Mesendoderm (in vitro differentiated cells): ENCODE data around the gene BCL7B.
"Not testable (repeated sequence)": the region's sequence is repeated elsewhere in the genome, so short reads cannot be mapped to it uniquely, and the experiment has no call there.

Experiments
- DNase-seq: peaks from one replicate; pipeline ENCODE4 v3.0.0; 2013
- H2AK5ac ChIP-seq: 2 replicates; pipeline ENCODE4 v1.6.1; 2013; ENCODE audit warnings: low read length, inconsistent platforms
- H2BK120ac ChIP-seq: 2 replicates; pipeline ENCODE4 v1.6.1; 2013; ENCODE audit warnings: low read depth, mild to moderate bottlenecking, low read length, moderate library complexity, mixed read lengths
- H2BK15ac ChIP-seq: replicated peaks from 2 replicates; pipeline ENCODE4 v1.6.1; 2013; ENCODE audit warnings: low read depth, mild to moderate bottlenecking, moderate library complexity
- H2BK5ac ChIP-seq: 2 replicates; pipeline ENCODE4 v1.6.1; 2013; ENCODE audit warnings: low read length, inconsistent platforms
- H3K18ac ChIP-seq: 2 replicates; pipeline ENCODE4 v1.6.1; 2013; ENCODE audit warnings: mild to moderate bottlenecking, low read length, mixed read lengths
- H3K23ac ChIP-seq: one replicate; pipeline ENCODE4 v1.6.1; 2013; ENCODE audit warnings: low read length
- H3K27ac ChIP-seq: 2 replicates; pipeline ENCODE4 v1.5.1; 2013; ENCODE audit warnings: low read depth, mild to moderate bottlenecking, inconsistent platforms, low read length, moderate library complexity
- H3K27me3 ChIP-seq: 2 replicates; pipeline ENCODE4 v1.6.1; 2013; ENCODE audit warnings: low read length, control low read depth, mild to moderate bottlenecking, inconsistent platforms; ENCODE audit not compliant: insufficient read depth, poor library complexity
- H3K36me3 ChIP-seq: 2 replicates; pipeline ENCODE4 v1.6.1; 2013; ENCODE audit warnings: low read length, inconsistent platforms; ENCODE audit not compliant: control insufficient read depth, insufficient read depth
- H3K4ac ChIP-seq: one replicate; pipeline ENCODE4 v1.6.1; 2013; ENCODE audit warnings: low read depth, mild to moderate bottlenecking, low read length, moderate library complexity
- H3K4me1 ChIP-seq: 2 replicates; pipeline ENCODE4 v1.6.1; 2013; ENCODE audit warnings: low read depth, low read length, inconsistent platforms; ENCODE audit not compliant: control insufficient read depth
- H3K4me2 ChIP-seq: 2 replicates; pipeline ENCODE4 v1.6.1; 2013; ENCODE audit warnings: low read length
- H3K4me3 ChIP-seq: 2 replicates; pipeline ENCODE4 v1.5.1; 2013; ENCODE audit warnings: mild to moderate bottlenecking, low read length
- H3K56ac ChIP-seq: one replicate; pipeline ENCODE4 v1.6.1; 2013; ENCODE audit warnings: low read length
- H3K79me1 ChIP-seq: 2 replicates; pipeline ENCODE4 v1.6.1; 2013; ENCODE audit warnings: low read length, inconsistent platforms
- H3K79me2 ChIP-seq: 2 replicates; pipeline ENCODE4 v1.6.1; 2013; ENCODE audit warnings: mild to moderate bottlenecking, low read length; ENCODE audit not compliant: control insufficient read depth, insufficient read depth
- H3K9ac ChIP-seq: 2 replicates; pipeline ENCODE4 v1.6.1; 2013; ENCODE audit warnings: low read length, inconsistent platforms
- H4K5ac ChIP-seq: one replicate; pipeline ENCODE4 v1.6.1; 2013; ENCODE audit warnings: low read length
- H4K8ac ChIP-seq: one replicate; pipeline ENCODE4 v1.6.1; 2013; ENCODE audit warnings: low read depth, mild to moderate bottlenecking, control low read depth, low read length, moderate library complexity
- WGBS: extraction: QIAGEN DNeasy Blood & Tissue Kit; methylation state at CpG from one replicate; pipeline ENCODE4 v1.1.7; 2013; ENCODE audit warnings: low lambda C conversion rate, missing lambda C conversion rate; ENCODE audit not compliant: insufficient coverage; ENCODE audit errors: extremely low coverage; 5-methylcytosine and 5-hydroxymethylcytosine counted together

BCL7B gene

DNA sequence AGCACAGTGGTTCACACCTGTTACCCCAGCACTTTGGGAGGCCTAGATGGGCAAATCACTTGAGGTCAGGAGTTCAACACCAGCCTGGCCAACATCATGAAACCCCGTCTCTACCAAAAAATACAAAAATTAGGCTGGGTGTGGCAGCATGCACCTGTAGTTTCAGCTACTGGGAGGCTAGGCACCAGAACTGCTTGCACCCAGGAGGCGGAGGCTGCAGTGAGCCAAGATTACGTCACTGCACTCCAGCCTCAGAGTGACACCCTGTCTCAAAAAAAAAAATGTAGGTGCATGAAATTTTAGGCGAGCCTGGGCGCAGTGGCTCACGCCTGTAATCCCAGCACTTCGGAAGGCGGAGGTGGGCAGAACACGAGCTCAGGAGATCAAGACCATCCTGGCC lies 9.6 kb downstream of the BCL7B start:
- no CpG with 5 or more reads among the region's 9 CpGs for WGBS
- no peaks in the 10 kb centered on the region for H3K79me1 ChIP-seq
- no peak overlapping the region for H2BK120ac ChIP-seq
- no peak overlapping the region for H2AK5ac ChIP-seq
- no peak overlapping the region for H3K56ac ChIP-seq
- H2BK5ac ChIP-seq = no peak overlapping the region
- peaks cover 3% of the 10 kb centered on the region for H3K36me3 ChIP-seq
- no peak overlapping the region for H4K5ac ChIP-seq
- H3K23ac ChIP-seq = no peak overlapping the region
- H3K4me3 ChIP-seq = no peak overlapping the region
- H3K79me2 ChIP-seq = no peaks in the 10 kb centered on the region
- H3K4ac ChIP-seq = no peak overlapping the region
- no peaks in the 10 kb centered on the region for H3K4me1 ChIP-seq
- no peaks in the 10 kb centered on the region for H3K27me3 ChIP-seq
- H3K9ac ChIP-seq = no peak overlapping the region
- H3K4me2 ChIP-seq = no peak overlapping the region
- DNase-seq = no peak
- no peak overlapping the region for H2BK15ac ChIP-seq
- H3K27ac ChIP-seq = no peak overlapping the region
- no peak overlapping the region for H4K8ac ChIP-seq
- no peak overlapping the region for H3K18ac ChIP-seq

DNA sequence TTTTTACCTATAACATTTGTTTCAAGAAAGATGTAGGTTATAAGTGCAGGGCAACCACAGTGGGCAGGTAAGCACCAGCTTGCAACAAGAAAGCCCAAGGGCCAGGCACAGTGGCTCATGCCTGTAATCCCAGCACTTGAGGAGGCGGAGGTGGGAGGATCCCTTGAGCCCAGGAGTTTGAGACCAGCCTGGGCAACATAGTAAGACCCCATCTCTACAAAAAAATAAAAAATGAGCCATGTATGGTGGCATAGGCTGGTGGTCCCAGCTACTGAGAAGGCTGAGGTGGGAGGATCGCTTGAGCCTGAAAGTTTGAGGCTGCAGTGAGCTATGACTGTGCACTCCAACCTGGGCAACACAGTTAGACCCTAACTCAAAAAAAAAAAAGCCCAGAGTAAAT lies 12.8 kb downstream of the BCL7B start:
- Histone ChIP-seq H2BK15ac (no peak overlapping the region), H3K27ac (no peak overlapping the region), H2BK5ac (no peak overlapping the region), H3K36me3 (peaks cover 2% of the 10 kb centered on the region), H2BK120ac (no peak overlapping the region), H3K79me2 (no peaks in the 10 kb centered on the region), H4K5ac (no peak overlapping the region), H3K18ac (no peak overlapping the region), H3K9ac (no peak overlapping the region), H3K79me1 (no peaks in the 10 kb centered on the region), H3K23ac (no peak overlapping the region), H3K4me1 (no peaks in the 10 kb centered on the region), H3K4ac (no peak overlapping the region), H3K27me3 (no peaks in the 10 kb centered on the region), H4K8ac (no peak overlapping the region), H3K4me2 (no peak overlapping the region), H3K4me3 (no peak overlapping the region), H3K56ac (no peak overlapping the region), H2AK5ac (no peak overlapping the region)
- WGBS = no CpG with 5 or more reads among the region's 2 CpGs
- no peak for DNase-seq

DNA sequence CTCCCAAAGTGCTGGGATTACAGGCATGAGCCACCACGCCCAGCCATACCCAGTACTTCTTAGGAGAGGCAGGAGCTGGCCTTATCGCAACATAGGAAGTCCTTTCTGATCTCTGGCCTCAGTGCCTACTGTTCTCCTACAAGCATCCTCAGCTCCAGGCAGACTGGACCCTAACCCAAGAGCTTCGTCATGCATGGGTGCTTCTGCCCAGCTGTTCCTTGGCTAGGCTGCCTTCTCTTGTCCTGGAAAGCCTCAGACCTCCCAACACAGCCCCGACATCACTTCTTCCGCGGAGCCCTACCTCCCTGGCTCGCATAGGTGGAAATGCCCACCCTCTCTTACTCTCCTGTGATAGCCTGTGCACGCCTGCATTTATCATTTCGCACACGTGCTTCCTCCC lies 15.8 kb downstream of the BCL7B start:
- Histone ChIP-seq H3K4me1 (no peaks in the 10 kb centered on the region), H2AK5ac (no peak overlapping the region), H3K56ac (no peak overlapping the region), H3K79me2 (no peaks in the 10 kb centered on the region), H4K8ac (no peak overlapping the region), H3K9ac (no peak overlapping the region), H3K4me3 (no peak overlapping the region), H2BK15ac (no peak overlapping the region), H2BK5ac (no peak overlapping the region), H3K4ac (no peak overlapping the region), H3K27me3 (no peaks in the 10 kb centered on the region), H3K4me2 (no peak overlapping the region), H3K79me1 (no peaks in the 10 kb centered on the region), H3K27ac (no peak overlapping the region), H2BK120ac (no peak overlapping the region), H3K23ac (no peak overlapping the region), H3K18ac (no peak overlapping the region), H3K36me3 (peaks cover 2% of the 10 kb centered on the region), H4K5ac (no peak overlapping the region)
- no CpG with 5 or more reads among the region's 10 CpGs for WGBS
- DNase-seq = no peak

DNA sequence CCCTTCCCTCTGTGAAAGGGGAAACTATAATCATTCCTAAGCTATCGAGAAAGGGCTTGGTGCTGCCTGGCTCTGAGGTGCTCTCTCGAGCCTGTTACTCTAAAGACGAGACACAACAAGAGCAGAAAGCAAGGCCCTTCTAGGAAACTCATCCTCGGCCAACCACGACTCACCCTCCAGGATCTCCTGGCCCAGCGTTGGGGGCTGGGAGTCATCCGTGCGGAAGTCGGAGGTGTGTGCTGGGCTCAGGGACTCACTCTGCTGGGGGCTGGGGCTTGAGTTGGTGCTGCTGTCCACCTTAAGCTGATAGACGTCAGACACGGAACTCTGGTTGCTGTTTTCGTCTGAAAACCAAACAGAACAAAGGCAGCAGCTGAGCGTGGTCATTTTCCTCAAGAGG lies 17.8 kb downstream of the BCL7B start:
- no peaks in the 10 kb centered on the region for H3K79me2 ChIP-seq
- no peak overlapping the region for H2AK5ac ChIP-seq
- no peak overlapping the region for H2BK5ac ChIP-seq
- H4K5ac ChIP-seq = no peak overlapping the region
- H3K4me2 ChIP-seq = no peak overlapping the region
- no peak overlapping the region for H3K9ac ChIP-seq
- H3K79me1 ChIP-seq = no peaks in the 10 kb centered on the region
- H3K27me3 ChIP-seq = no peaks in the 10 kb centered on the region
- no peak overlapping the region for H4K8ac ChIP-seq
- H2BK120ac ChIP-seq = no peak overlapping the region
- no peak overlapping the region for H3K56ac ChIP-seq
- H3K4me3 ChIP-seq = no peak overlapping the region
- no peak overlapping the region for H3K27ac ChIP-seq
- H3K18ac ChIP-seq = no peak overlapping the region
- no CpG with 5 or more reads among the region's 13 CpGs for WGBS
- no peak overlapping the region for H3K23ac ChIP-seq
- no peak for DNase-seq
- peaks cover 5% of the 10 kb centered on the region for H3K36me3 ChIP-seq
- no peak overlapping the region for H3K4ac ChIP-seq
- H3K4me1 ChIP-seq = no peaks in the 10 kb centered on the region
- no peak overlapping the region for H2BK15ac ChIP-seq

DNA sequence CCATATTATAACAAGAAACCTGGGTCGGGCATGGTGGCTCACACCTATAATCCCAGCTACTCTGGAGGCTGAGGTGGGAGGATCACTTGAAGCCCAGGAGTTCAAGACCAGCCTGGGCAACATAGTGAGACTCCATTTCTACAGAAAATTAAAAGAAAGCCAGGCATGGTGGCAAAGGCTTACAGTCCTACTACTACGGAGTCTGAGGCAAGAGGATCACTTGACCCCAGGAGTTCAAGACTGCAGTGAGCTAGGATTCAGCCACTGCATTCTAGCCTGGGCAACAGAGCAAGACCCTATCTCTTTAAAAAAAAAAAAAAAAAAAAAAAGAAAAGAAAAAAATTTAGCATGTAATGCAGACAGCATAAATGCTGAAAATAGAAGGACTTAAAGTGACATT lies 19.0 kb downstream of the BCL7B start:
- not testable (repeated sequence) for DNase-seq, H3K27me3 ChIP-seq, H3K4me2 ChIP-seq, H2AK5ac ChIP-seq, H3K79me2 ChIP-seq, H2BK120ac ChIP-seq, H3K4me1 ChIP-seq, H2BK15ac ChIP-seq, H4K8ac ChIP-seq, H3K4me3 ChIP-seq, H3K27ac ChIP-seq, H3K4ac ChIP-seq, H4K5ac ChIP-seq, H3K23ac ChIP-seq, H2BK5ac ChIP-seq, H3K36me3 ChIP-seq, H3K18ac ChIP-seq, H3K9ac ChIP-seq, H3K79me1 ChIP-seq, H3K56ac ChIP-seq
- WGBS = no CpG with 5 or more reads among the region's 2 CpGs

DNA sequence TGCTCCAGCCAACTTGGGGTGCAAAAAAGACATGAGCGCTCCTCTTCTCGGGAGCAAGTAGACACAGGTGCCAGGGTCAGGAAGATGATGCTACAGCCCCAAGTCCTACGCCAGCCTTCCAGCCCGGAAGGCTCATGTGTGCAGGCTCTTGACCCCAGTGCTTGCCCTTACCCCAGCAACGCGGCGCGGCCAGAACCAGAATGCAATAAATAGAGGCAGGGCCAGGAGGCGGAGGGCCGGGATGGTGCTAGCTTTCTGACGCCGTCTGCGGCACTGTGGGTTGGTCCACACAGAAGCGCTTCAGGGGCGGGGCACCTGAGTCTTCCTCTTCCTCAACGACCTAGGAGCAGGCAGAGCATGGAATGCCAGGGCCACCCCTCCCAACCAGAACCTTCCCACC lies 20.4 kb downstream of the BCL7B start:
- no peak overlapping the region for H3K9ac ChIP-seq
- DNase-seq = no peak
- H3K4ac ChIP-seq = no peak overlapping the region
- H2BK5ac ChIP-seq = no peak overlapping the region
- no peak overlapping the region for H4K5ac ChIP-seq
- H4K8ac ChIP-seq = no peak overlapping the region
- WGBS = no CpG with 5 or more reads among the region's 16 CpGs
- H3K79me1 ChIP-seq = no peaks in the 10 kb centered on the region
- H3K4me1 ChIP-seq = no peaks in the 10 kb centered on the region
- peaks cover 5% of the 10 kb centered on the region for H3K36me3 ChIP-seq
- H2BK120ac ChIP-seq = no peak overlapping the region
- H3K23ac ChIP-seq = no peak overlapping the region
- no peak overlapping the region for H3K27ac ChIP-seq
- H3K27me3 ChIP-seq = no peaks in the 10 kb centered on the region
- H3K18ac ChIP-seq = no peak overlapping the region
- no peaks in the 10 kb centered on the region for H3K79me2 ChIP-seq
- no peak overlapping the region for H2BK15ac ChIP-seq
- no peak overlapping the region for H3K4me3 ChIP-seq
- no peak overlapping the region for H3K56ac ChIP-seq
- no peak overlapping the region for H3K4me2 ChIP-seq
- no peak overlapping the region for H2AK5ac ChIP-seq
